Measurements from ENCODE around the gene FHDC1. TPM values are rescaled to one million over a fixed set of nuclear protein-coding genes. Genes with fewer than 3 reads are reported as not detected.

Gene FHDC1
- total RNA-seq, 1 donor from 2014 or later = 5.7 TPM

- FAIRE-seq (no peak), DNase-seq (ENCODE audit: low spot score in 2 of 2) (no peak)
Measured at GRCh38 chr4:152999346-153000075, 63.4 kb downstream of the FHDC1 start.

- no peak for FAIRE-seq
Measured at GRCh38 chr4:153000076-153000420, 63.9 kb downstream of the FHDC1 start.

GRCh38 chr4:153001626-153002025 is 65.5 kb downstream of the FHDC1 start:
- FAIRE-seq (no peak), DNase-seq (ENCODE audit: low spot score in 2 of 2) (no peak)

More at GRCh38 chr4:153000076-153000420, 63.9 kb downstream of the FHDC1 start:
- DNase-seq (ENCODE audit: low spot score in 2 of 2) = no peak

- FAIRE-seq (no peak), DNase-seq (ENCODE audit: low spot score in 2 of 2) (no peak)
Measured at GRCh38 chr4:153002110-153002509, 66.0 kb downstream of the FHDC1 start.

- FAIRE-seq = no peak
- no peak for DNase-seq (ENCODE audit: low spot score in 2 of 2)
Measured at GRCh38 chr4:153004081-153004850, 68.1 kb downstream of the FHDC1 start.

- FAIRE-seq (no peak), DNase-seq (ENCODE audit: low spot score in 2 of 2) (no peak)
Measured at GRCh38 chr4:153005899-153006381, 69.8 kb downstream of the FHDC1 start.

GRCh38 chr4:153008578-153009199 is 72.6 kb downstream of the FHDC1 start:
- DNase-seq (ENCODE audit: low spot score in 2 of 2) (no peak), FAIRE-seq (no peak)

- no peak for FAIRE-seq
- DNase-seq (ENCODE audit: low spot score in 2 of 2) = no peak
Measured at GRCh38 chr4:153010146-153010545, 74.0 kb downstream of the FHDC1 start.

- DNase-seq (ENCODE audit: low spot score in 2 of 2) (no peak), FAIRE-seq (no peak)
Measured at GRCh38 chr4:153013202-153013977, 77.3 kb downstream of the FHDC1 start.

- no peak for DNase-seq (ENCODE audit: low spot score in 2 of 2)
- no peak for FAIRE-seq
Measured at GRCh38 chr4:153014460-153014859, 78.3 kb downstream of the FHDC1 start.

GRCh38 chr4:153016592-153016991 is 80.5 kb downstream of the FHDC1 start:
- DNase-seq (ENCODE audit: low spot score in 2 of 2) = no peak
- FAIRE-seq = no peak

GRCh38 chr4:153018031-153018430 is 81.9 kb downstream of the FHDC1 start:
- FAIRE-seq (no peak), DNase-seq (ENCODE audit: low spot score in 2 of 2) (no peak)

- DNase-seq (ENCODE audit: low spot score in 2 of 2) = no peak
- no peak for FAIRE-seq
Measured at GRCh38 chr4:153018684-153019083, 82.6 kb downstream of the FHDC1 start.

GRCh38 chr4:153019906-153020305 is 83.8 kb downstream of the FHDC1 start:
- DNase-seq (ENCODE audit: low spot score in 2 of 2) = no peak
- FAIRE-seq = no peak

- FAIRE-seq = no peak
- no peak for DNase-seq (ENCODE audit: low spot score in 2 of 2)
Measured at GRCh38 chr4:153020457-153020856, 84.3 kb downstream of the FHDC1 start.

- no peak for FAIRE-seq
- no peak for DNase-seq (ENCODE audit: low spot score in 2 of 2)
Measured at GRCh38 chr4:153021276-153021675, 85.2 kb downstream of the FHDC1 start.

- DNase-seq (ENCODE audit: low spot score in 2 of 2) (no peak), FAIRE-seq (no peak)
Measured at GRCh38 chr4:153022241-153022715, 86.2 kb downstream of the FHDC1 start.

GRCh38 chr4:153023139-153023538 is 87.0 kb downstream of the FHDC1 start:
- FAIRE-seq = no peak
- no peak for DNase-seq (ENCODE audit: low spot score in 2 of 2)

GRCh38 chr4:153023692-153024394 is 87.7 kb downstream of the FHDC1 start:
- DNase-seq (ENCODE audit: low spot score in 2 of 2) = no peak
- FAIRE-seq = no peak

GRCh38 chr4:153024466-153024865 is 88.3 kb downstream of the FHDC1 start:
- no peak for FAIRE-seq

More at GRCh38 chr4:153024466-153024865, 88.3 kb downstream of the FHDC1 start:
- DNase-seq (ENCODE audit: low spot score in 2 of 2) = no peak
